Measurements from ENCODE around the gene HLA-DMB.

The HLA-DMB gene

GRCh38 chr6:32971581-32972352, 30.9 kb upstream of the HLA-DMB start:
- DNase-seq (ENCODE audit: low read depth), result peak; percentile 100

DNA sequence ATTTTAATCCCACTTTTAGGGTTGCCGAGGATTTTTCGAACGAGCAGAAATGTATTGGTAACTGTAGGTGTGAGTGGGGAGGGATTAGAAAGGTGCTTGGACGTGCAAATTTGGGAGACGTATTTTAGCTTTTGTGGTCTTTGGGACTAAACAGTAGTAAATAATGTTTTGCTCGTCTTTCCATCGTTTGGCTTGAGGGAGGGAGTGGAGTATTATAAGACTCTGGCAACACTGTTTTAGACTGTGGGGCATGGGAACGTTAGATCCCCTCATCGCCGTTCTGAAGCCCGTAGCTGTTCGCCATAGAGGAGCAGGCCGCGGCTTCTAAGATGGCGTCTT, 30.4 kb upstream of the HLA-DMB start:
- DNase-seq (ENCODE audit: low read depth), result no peak

GRCh38 chr6:32970413-32971241, 29.8 kb upstream of the HLA-DMB start:
- DNase-seq (ENCODE audit: low read depth), result peak; percentile 70

DNA sequence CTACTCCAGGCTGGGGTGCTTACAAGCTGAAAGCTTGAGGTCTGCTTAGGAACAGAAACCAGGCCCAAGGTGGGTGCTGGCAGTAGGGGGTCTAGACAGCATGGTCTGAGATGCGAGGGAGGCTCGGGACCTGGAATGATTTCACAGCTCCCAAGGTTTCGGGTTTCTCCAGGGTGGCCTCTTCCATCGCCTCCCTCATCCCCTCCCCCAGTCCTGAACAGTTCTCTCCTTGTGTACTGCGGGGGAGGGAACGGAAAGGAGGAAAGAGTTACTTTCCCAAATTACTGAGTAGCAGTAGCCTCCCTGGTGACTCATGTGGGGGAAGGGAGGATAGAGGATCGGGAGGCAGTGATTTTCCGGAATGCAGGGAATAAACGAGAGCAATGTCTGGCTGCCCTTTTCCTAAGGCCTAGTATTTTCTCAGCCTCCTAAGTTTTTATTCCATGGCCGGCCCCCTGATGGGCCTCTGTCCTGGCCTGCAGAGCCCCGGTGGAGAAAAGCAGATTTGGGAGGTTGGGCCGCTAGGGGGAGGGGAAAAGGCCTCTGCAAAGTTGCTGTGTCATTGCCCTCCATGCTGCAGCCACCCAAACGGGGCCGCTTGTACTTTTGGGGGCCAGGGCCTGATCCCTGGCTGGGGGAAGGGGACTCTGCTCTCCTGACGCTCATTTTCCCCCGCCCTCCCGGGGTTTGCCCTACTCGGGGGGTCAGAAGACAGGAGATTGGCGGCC, 29.0 kb upstream of the HLA-DMB start:
- peak; percentile 61 for DNase-seq (ENCODE audit: low read depth)

DNA sequence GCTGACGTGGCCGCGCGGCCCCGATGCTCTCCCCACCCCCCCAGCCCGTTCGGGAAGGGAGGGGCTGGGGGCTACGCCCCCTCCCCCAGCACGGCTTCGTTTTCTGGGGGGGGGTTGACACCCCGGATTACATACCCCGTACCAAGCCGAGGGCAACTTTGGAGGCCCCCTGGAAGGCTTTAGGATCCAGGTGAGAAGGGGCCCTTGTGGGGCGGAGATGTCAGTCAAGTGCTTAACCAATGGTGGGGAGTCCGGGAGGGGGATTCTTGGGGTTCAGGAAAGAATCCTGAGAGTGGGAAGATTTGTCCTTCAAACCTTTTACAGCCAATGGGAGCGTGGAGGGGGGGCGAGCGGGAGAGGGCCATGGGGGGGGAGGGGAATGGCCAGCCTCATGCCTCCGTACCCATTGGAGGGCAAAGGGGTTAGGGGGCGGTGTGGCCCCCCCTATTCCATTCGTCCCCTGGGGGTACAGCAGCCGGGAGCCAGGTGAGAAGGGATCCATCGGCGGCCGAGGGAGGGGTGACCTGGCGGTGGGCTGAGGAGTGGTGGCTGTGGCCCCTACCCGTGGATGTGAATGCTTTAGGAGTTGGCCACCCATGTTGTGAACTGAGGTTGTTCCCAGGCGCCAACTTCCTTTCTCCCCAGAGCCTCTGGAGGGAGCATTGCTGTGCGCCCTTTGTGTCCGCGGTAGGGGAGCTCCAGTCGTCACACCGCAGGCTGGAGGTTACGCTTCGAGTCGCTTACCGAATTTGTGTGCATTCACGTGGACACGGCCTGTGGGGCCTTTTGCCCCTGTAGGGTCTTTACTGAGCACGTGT, 28.2 kb upstream of the HLA-DMB start:
- DNase-seq (ENCODE audit: low read depth), result peak; percentile 33

GRCh38 chr6:32968093-32968866, 27.5 kb upstream of the HLA-DMB start, which contains the start of gene BRD2:
BRD2 (plus strand) TSS chr6:32968594; CDS start chr6:32972899, 4,305 bp downstream.
- DNase-seq (ENCODE audit: low read depth), result peak; percentile 95

DNA sequence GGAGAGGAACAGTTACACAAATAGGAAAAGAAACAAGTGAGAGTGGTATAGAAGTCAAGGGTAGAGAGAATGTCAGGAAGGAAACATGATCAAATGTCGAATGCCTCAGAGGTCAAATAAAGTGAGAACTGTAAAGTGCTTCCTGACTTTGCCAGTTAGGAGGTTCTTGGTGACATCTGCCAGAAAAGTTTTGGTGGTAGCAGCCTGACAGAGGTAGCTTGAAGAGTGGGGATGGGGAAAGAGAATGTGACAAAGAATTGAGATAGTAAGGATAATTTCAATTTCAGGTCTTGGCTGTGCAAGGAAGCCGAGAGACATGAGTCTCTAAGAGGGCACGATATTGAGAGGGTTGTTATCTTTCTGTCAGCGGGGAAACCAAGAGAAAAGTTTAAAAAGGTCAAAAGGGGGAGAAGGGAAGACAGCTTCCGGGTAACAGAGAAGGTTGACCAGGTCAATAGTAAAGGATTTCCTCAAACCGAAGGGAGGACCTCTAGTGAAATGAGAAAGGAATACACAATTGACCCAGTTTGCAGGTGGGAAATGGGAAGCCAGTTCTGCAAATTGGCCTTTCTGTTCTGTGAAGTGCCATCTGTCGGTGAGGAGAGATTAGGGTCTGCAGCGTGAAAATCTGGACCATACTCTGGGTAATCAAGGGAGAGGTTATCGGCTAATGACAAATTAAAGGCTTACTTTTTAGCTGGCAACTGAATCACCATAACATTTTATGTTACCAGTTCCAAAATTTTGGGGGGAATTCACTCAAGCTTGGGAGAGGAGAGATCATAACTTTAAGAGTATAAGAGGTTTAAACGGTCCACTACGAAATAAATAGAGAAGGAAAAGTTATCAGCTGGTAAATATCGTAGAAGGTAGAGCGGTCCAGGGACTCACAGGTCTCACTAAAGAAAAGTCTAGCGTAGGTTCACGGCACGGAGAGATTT, 26.6 kb upstream of the HLA-DMB start:
- no peak for DNase-seq (ENCODE audit: low read depth)

- no peak for DNase-seq (ENCODE audit: low read depth)
Observed at GRCh38 chr6:32964776-32965175, 23.9 kb upstream of the HLA-DMB start.

- no peak for DNase-seq (ENCODE audit: low read depth)
Observed at GRCh38 chr6:32963866-32964265, 23.0 kb upstream of the HLA-DMB start.

GRCh38 chr6:32962213-32962826, 21.5 kb upstream of the HLA-DMB start:
- DNase-seq (ENCODE audit: low read depth), result no peak

- DNase-seq (ENCODE audit: low read depth), result no peak
Observed at GRCh38 chr6:32960563-32960962, 19.7 kb upstream of the HLA-DMB start.

- DNase-seq (ENCODE audit: low read depth), result no peak
Observed at GRCh38 chr6:32956176-32956575, 15.3 kb upstream of the HLA-DMB start.

DNA sequence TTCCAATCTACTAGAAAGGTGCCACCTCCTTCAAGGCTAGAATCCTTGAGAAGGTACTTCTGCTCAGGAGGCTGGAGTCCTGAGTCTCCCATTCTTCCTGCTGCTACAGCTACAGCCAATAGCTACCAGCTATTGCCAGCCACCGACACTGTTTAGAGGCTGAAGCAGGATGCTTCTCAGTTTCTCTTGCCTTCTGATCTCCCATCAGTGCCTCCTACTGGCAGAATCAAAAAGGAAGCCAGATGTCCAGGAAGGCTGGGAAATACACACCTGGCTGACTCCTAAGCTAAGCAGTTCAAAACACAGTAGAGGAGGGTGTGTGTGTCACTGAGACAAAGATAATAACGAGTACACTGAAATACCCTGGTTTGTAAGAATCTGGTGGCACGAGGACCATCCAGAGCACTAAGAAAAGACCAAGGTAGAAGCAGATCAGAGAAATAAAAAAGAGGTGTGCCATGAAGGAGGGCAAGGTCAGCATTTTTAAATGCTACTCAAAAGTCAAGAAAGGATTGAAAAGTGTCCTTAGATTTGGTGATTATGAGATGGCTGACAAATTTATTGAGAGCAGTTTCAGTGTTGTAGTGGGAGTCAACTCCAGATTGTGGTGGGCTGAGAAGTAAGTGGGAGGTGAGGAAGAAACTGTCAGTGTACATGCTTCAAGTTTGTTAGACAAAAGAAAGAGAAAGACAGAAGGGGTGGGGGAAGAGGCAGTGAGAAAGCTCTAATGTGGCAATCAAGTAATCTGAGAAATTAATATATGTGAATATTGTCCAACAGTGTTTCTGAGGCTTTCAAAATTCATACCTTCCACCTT, 14.4 kb upstream of the HLA-DMB start:
- DNase-seq (ENCODE audit: low read depth), result no peak

DNA sequence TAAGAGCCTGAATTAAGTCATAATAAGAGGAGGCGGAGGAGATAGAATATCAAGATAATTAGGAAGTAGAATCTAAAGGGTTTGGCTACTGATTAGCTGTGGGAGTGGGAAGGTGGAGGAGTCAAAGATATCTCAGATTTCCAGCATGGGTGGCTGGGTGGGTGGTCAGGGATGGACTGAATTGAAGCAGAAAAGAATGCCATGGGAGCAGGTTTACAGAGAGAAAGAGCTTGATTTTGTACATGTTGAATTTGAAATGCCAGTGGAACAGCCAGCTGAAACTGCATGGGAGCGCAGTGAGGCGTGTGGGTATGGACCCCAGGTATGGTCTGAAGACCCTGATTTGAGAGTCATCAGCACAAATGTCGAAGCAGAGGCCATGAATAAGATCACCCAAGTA, 13.4 kb upstream of the HLA-DMB start:
- no peak for DNase-seq (ENCODE audit: low read depth)

DNA sequence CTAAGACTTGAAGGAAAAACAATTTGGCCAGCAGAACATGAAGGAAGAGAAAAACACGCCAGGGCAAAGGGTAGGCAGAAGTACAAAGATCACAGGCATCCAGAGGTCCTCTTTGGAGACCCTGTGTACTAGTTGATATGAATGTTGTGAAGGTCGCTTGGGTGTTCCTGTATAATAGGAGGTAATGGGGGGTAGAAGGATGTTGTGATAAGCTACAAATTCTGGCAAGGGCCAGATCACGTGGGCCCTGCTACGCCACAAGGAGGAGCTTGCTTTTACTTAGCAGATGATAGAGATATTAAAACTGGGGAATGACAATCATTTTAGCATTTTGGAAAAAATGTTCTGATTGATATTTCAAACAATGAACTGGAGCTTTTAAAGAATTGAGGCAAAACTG, 12.9 kb upstream of the HLA-DMB start:
- DNase-seq (ENCODE audit: low read depth), result no peak

GRCh38 chr6:32952817-32953739, 12.2 kb upstream of the HLA-DMB start, which contains the start of gene HLA-DMA:
HLA-DMA (minus strand) TSS chr6:32953097; CDS start chr6:32953036, 61 bp downstream.
- peak; percentile 60 for DNase-seq (ENCODE audit: low read depth)

DNA sequence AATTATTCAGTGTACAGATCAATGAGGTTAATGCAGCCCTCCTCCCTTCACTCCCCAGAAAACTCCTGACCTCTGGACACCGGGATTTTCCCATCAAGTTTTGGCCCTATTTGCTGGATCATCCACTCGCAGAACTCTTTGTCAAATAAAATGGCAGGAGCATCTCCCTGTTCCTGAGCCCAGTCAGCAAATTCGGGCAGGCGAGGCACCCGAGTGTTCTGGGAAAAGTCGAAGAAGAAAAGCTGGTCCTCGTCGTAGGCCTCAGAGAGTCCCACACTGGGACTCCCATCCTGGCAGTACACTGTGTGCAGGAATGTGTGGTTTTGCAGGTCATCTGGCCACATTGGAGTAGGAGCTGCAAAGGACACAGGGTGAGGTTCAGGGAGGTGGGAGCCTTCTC, 9.6 kb upstream of the HLA-DMB start:
- DNase-seq (ENCODE audit: low read depth), result no peak
